ENCODE measurements around the gene CDK14. TPM values are rescaled to one million over a fixed set of nuclear protein-coding genes. Genes with fewer than 3 reads are reported as not detected.

CDK14 gene
- polyA plus RNA-seq, 3 donors = 1.7 to 2.5 (median 2.1) TPM

- Mint-ChIP-seq H3K27me3 (ENCODE audit: low read depth in 3 of 3) (no peaks in the 10 kb centered on the region), H3K4me1 (peaks cover 7% of the 10 kb centered on the region), H3K9me3 (peaks cover 0 to 2% (median 0%) of the 10 kb centered on the region in 7 donors), H3K4me3 (no peak overlapping the region), H3K27ac (no peak overlapping the region), H3K36me3 (no peaks in the 10 kb centered on the region)
- no peak for TF ChIP-seq CTCF (IDR thresholded peaks at IDR 0.05)
- Histone ChIP-seq H3K79me2 (ENCODE audit: insufficient read depth, low read length) (no peaks in the 10 kb centered on the region), H4K20me1 (ENCODE audit: insufficient read depth, low read length) (no peaks in the 10 kb centered on the region), H3K27ac (ENCODE audit: low read depth in 1 of 2, low read length in 2 of 2) (no peak overlapping the region), H3K4me2 (replicated peaks; ENCODE audit: extremely low read depth, low read length, poor library complexity, severe bottlenecking) (no peak overlapping the region), H3K4me3 (replicated peaks in 1 of 3; ENCODE audit: low read depth in 2 of 3, low read length in 3 of 3) (no peak overlapping the region), H2AFZ (ENCODE audit: insufficient read depth, low read depth, low read length, poor library complexity, severe bottlenecking) (no peak overlapping the region), H3K9me3 (replicated peaks in 1 of 2; ENCODE audit: control insufficient read depth in 1 of 2, insufficient read depth in 1 of 2, low read length in 2 of 2) (no peaks in the 10 kb centered on the region), H3K36me3 (replicated peaks in 1 of 2; ENCODE audit: control insufficient read depth in 1 of 2, insufficient read depth in 2 of 2, low read length in 2 of 2) (no peaks in the 10 kb centered on the region), H3K4me1 (ENCODE audit: control insufficient read depth in 1 of 2, insufficient read depth in 2 of 2, low read length in 2 of 2) (peaks cover 0 to 11% of the 10 kb centered on the region in 2 donors), H3K27me3 (ENCODE audit: control insufficient read depth in 2 of 2, insufficient read depth in 2 of 2, low read length in 2 of 2) (no peaks in the 10 kb centered on the region), H3K9ac (ENCODE audit: insufficient read depth, low read length, poor library complexity, severe bottlenecking) (no peak overlapping the region)
- intact Hi-C loops (cut with micrococcal nuclease) = no loop called here
- WGBS (ENCODE audit: insufficient coverage) = no CpG with 5 or more reads among the region's 2 CpGs
- DNase-seq = no peak
Observed at GRCh38 chr7:90686146-90686545, 90.0 kb downstream of the CDK14 start.

- no peak for TF ChIP-seq CTCF (IDR thresholded peaks at IDR 0.05)
- H3K79me2 ChIP-seq (ENCODE audit: insufficient read depth, low read length) = no peaks in the 10 kb centered on the region
- peaks cover 0 to 2% (median 0%) of the 10 kb centered on the region in 7 donors for H3K9me3 Mint-ChIP-seq
Observed at GRCh38 chr7:90688810-90689209, 92.7 kb downstream of the CDK14 start.

More at GRCh38 chr7:90688810-90689209, 92.7 kb downstream of the CDK14 start:
- Histone ChIP-seq H3K36me3 (replicated peaks in 1 of 2; ENCODE audit: control insufficient read depth in 1 of 2, insufficient read depth in 2 of 2, low read length in 2 of 2) (no peaks in the 10 kb centered on the region), H3K27ac (ENCODE audit: low read depth in 1 of 2, low read length in 2 of 2) (no peak overlapping the region), H3K4me3 (replicated peaks in 1 of 3; ENCODE audit: low read depth in 2 of 3, low read length in 3 of 3) (no peak overlapping the region), H3K9me3 (replicated peaks in 1 of 2; ENCODE audit: control insufficient read depth in 1 of 2, insufficient read depth in 1 of 2, low read length in 2 of 2) (no peaks in the 10 kb centered on the region), H3K9ac (ENCODE audit: insufficient read depth, low read length, poor library complexity, severe bottlenecking) (no peak overlapping the region), H2AFZ (ENCODE audit: insufficient read depth, low read depth, low read length, poor library complexity, severe bottlenecking) (no peak overlapping the region), H3K27me3 (ENCODE audit: control insufficient read depth in 2 of 2, insufficient read depth in 2 of 2, low read length in 2 of 2) (no peaks in the 10 kb centered on the region), H3K4me1 (ENCODE audit: control insufficient read depth in 1 of 2, insufficient read depth in 2 of 2, low read length in 2 of 2) (peaks cover 0 to 11% of the 10 kb centered on the region in 2 donors), H3K4me2 (replicated peaks; ENCODE audit: extremely low read depth, low read length, poor library complexity, severe bottlenecking) (no peak overlapping the region), H4K20me1 (ENCODE audit: insufficient read depth, low read length) (no peaks in the 10 kb centered on the region)
- H3K27ac Mint-ChIP-seq = peak overlapping the region in 2 of 7 donors; percentile 33 to 76
- DNase-seq = no peak
- peaks cover 7% of the 10 kb centered on the region for H3K4me1 Mint-ChIP-seq
- intact Hi-C loops (cut with micrococcal nuclease) = no loop called here
- WGBS (ENCODE audit: insufficient coverage) = no CpG with 5 or more reads among the region's 1 CpG
- no peak overlapping the region for H3K4me3 Mint-ChIP-seq
- H3K36me3 Mint-ChIP-seq = no peaks in the 10 kb centered on the region
- H3K27me3 Mint-ChIP-seq (ENCODE audit: low read depth in 3 of 3) = no peaks in the 10 kb centered on the region
